ENCODE results near the gene C17orf114.

C17orf114 gene

GRCh38 chr17:4788159-4788806 is 13.8 kb downstream of the C17orf114 start:
- DNase-seq (ENCODE audit: low read depth in 2 of 2): no peak

- DNase-seq (ENCODE audit: low read depth in 2 of 2): no peak
Measured at GRCh38 chr17:4786516-4786915, 15.6 kb downstream of the C17orf114 start.

GRCh38 chr17:4786106-4786511 is 16.0 kb downstream of the C17orf114 start, which contains the start of gene VMO1:
TSS of gene VMO1 (minus strand) at chr17:4786364. CDS start at chr17:4786352, 12 bp downstream.
- DNase-seq (ENCODE audit: low read depth in 2 of 2): no peak

GRCh38 chr17:4785311-4786105 is 16.6 kb downstream of the C17orf114 start:
- DNase-seq (ENCODE audit: low read depth in 2 of 2): no peak

GRCh38 chr17:4782652-4783051 is 19.5 kb downstream of the C17orf114 start:
- no peak for DNase-seq (ENCODE audit: low read depth in 2 of 2)

GRCh38 chr17:4780325-4780955 is 21.7 kb downstream of the C17orf114 start:
- no peak for DNase-seq (ENCODE audit: low read depth in 2 of 2)

- DNase-seq (ENCODE audit: low read depth in 2 of 2): no peak
Measured at GRCh38 chr17:4777969-4778760, 24.0 kb downstream of the C17orf114 start.

GRCh38 chr17:4772235-4772613 is 29.9 kb downstream of the C17orf114 start:
- no peak for DNase-seq (ENCODE audit: low read depth in 2 of 2)

GRCh38 chr17:4771519-4772234 is 30.5 kb downstream of the C17orf114 start, which contains the start of gene TM4SF5:
TSS of gene TM4SF5 (plus strand) at chr17:4771886. CDS start at chr17:4771923, 37 bp downstream.
- no peak for DNase-seq (ENCODE audit: low read depth in 2 of 2)

GRCh38 chr17:4769628-4770027 is 32.5 kb downstream of the C17orf114 start:
- DNase-seq (ENCODE audit: low read depth in 2 of 2): no peak

GRCh38 chr17:4768298-4768697 is 33.8 kb downstream of the C17orf114 start:
- DNase-seq (ENCODE audit: low read depth in 2 of 2): no peak

- no peak for DNase-seq (ENCODE audit: low read depth in 2 of 2)
Measured at GRCh38 chr17:4766723-4767122, 35.4 kb downstream of the C17orf114 start.

- DNase-seq (ENCODE audit: low read depth in 2 of 2): no peak
Measured at GRCh38 chr17:4766201-4766600, 35.9 kb downstream of the C17orf114 start.

GRCh38 chr17:4764595-4764994 is 37.5 kb downstream of the C17orf114 start:
- no peak for DNase-seq (ENCODE audit: low read depth in 2 of 2)

- DNase-seq (ENCODE audit: low read depth in 2 of 2): no peak
Measured at GRCh38 chr17:4759776-4760236, 42.3 kb downstream of the C17orf114 start.

GRCh38 chr17:4753392-4753791 is 48.7 kb downstream of the C17orf114 start:
- no peak for DNase-seq (ENCODE audit: low read depth in 2 of 2)

GRCh38 chr17:4751932-4752331 is 50.2 kb downstream of the C17orf114 start:
- DNase-seq (ENCODE audit: low read depth in 2 of 2): no peak

All from stimulated activated CD8-positive, alpha-beta memory T cell treated with anti-CD3 and anti-CD28 coated beads, Interleukin-7, amount 100 ng/mL, for 1 hour (primary cell).